Neural progenitor cell (in vitro differentiated cells): ENCODE results near the gene RNFT2.

Experiments used
- CTCF ChIP-seq: fragments of 200-600 bp; sonication (generic); IDR thresholded peaks from 2 replicates; pipeline ENCODE4 v1.5.1; 2017; ENCODE audit warnings: antibody characterized with exemption, mild to moderate bottlenecking
- EZH2 ChIP-seq: fragments of 200-600 bp; sonication (generic); IDR thresholded peaks from 2 replicates; pipeline ENCODE4 v1.6.1; 2017; ENCODE audit warnings: antibody characterized with exemption, mild to moderate bottlenecking, moderate library complexity
- EZH2phosphoT487 ChIP-seq: fragments of 200-600 bp; sonication (generic); IDR thresholded peaks from 2 replicates; pipeline ENCODE4 v1.6.1; 2017; ENCODE audit warnings: antibody characterized with exemption

GRCh38 chr12:116766285-116766684, 28.2 kb downstream of the RNFT2 start:
- no peak for TF ChIP-seq CTCF
- no peak for TF ChIP-seq EZH2
- no peak for TF ChIP-seq EZH2phosphoT487
